GM19099 (cell line): Measurements from ENCODE around the gene RACGAP1.

Source experiments
- POLR2A ChIP-seq: IDR thresholded peaks from 3 replicates; pipeline ENCODE4 v1.6.1; 2011; ENCODE audit warnings: low read depth; ENCODE audit not compliant: insufficient read length; ENCODE audit errors: extremely low read depth

RACGAP1 gene

GRCh38 chr12:49944046-49944445 is 81.2 kb downstream of the RACGAP1 start:
- TF ChIP-seq POLR2A: no peak

- no peak for TF ChIP-seq POLR2A
Measured at GRCh38 chr12:49943625-49943960, 81.7 kb downstream of the RACGAP1 start.

GRCh38 chr12:49942921-49943624 is 82.2 kb downstream of the RACGAP1 start:
- TF ChIP-seq POLR2A: no peak

- TF ChIP-seq POLR2A: no peak
Measured at GRCh38 chr12:49942512-49942893, 82.8 kb downstream of the RACGAP1 start.

- TF ChIP-seq POLR2A: no peak
Measured at GRCh38 chr12:49941556-49942511, 83.5 kb downstream of the RACGAP1 start.

GRCh38 chr12:49939707-49940106 is 85.6 kb downstream of the RACGAP1 start:
- no peak for TF ChIP-seq POLR2A

- no peak for TF ChIP-seq POLR2A
Measured at GRCh38 chr12:49939307-49939706, 86.0 kb downstream of the RACGAP1 start.
